GM18520 (cell line): ENCODE results near the gene DHX9.

ENCODE experiments used
- ATAC-seq: cut with Tn5 transposase; IDR thresholded peaks from one replicate; pipeline ENCODE4 v1.9.1; 2021; ENCODE audit not compliant: unreplicated experiment

Gene DHX9

GRCh38 chr1:182839209-182840066 is at the start of gene DHX9:
Gene DHX9, plus strand, starts transcription at chr1:182839347. Its CDS starts 3,220 bp downstream, at chr1:182842567.
- peak; percentile 59 for ATAC-seq

DNA sequence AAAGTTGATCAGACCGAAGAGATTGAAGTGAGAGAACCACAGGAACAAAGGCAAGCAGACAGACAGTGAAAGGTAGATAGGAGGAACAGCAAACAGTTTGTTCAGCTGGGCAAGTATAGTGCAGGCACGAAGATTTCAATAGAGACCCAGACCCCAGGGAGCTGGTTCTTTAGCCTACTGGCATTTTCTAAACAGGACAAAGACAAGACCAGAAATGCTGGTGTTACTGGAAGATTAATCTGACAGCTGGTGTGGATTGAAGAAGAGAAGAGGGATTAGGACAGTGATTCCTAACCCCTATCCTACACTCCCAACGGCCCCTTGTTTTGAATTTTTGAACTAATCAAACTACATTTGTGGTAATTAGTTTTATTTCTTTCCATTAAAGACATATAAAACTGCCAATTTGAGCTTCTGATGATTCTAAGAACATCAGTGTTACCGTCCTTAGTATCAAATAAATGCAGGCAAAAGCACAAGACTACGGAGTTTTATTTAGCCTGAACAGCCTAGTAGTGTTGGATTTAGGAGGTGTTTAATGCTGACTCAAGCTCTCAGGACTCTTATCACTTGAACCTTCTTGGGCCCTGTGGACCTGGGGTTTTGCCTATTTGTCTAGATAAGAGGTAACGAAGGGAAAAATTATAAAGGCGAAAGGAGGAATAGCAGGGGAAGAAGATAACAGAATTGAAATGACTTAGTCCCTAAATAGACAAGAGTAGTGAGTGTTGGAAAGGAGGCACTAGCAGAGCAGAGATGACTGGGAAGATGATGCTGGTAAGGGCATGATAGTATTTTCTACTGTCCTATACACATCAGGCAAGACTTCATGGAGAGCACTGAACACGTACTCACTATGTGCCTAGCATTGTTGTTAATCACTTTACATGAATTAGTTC is 47.6 kb upstream of the DHX9 start:
- no peak for ATAC-seq

DNA sequence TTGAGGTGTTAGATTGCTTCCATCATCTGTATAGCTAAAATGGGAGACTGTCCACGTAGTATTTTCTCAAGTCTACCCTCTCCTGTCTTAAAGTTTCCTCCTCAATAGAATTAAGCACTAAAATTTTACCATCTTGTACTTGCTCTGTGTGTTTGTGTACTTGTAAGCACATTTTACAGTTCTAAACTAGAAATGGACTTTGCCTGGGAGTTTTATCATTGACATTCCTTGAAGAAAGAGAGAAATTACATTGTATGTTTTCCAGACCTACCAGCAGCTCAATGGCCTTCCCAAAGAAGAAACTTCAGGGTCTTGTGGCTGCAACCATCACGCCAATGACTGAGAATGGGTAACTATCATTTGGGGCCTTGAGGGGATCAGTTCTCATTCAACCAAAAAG is 45.1 kb upstream of the DHX9 start:
- no peak for ATAC-seq

DNA sequence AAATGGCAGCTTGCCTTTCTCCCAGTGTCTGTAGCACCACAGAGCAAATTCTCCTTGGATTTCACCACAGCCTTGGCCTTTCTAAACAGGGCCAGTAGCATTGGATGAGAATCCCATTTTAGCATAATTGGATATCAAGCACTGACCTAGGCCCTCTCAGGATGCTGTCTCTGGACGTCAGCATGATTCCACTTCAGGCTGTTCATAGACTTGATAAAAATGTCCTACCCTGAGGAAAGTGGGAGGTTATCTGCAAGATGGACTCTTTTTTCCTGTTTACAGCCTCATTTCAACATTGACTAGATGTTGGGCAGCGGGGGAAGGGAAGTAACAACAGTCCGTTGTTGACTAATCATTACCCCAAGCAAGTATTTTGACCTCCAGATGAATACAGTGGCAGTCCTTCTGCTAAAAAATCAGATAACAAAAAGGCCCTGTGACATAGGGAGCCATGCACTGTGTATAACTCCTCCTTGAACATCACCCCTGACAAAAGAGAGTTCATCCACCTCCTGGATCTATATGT is 44.4 kb upstream of the DHX9 start:
- no peak for ATAC-seq

DNA sequence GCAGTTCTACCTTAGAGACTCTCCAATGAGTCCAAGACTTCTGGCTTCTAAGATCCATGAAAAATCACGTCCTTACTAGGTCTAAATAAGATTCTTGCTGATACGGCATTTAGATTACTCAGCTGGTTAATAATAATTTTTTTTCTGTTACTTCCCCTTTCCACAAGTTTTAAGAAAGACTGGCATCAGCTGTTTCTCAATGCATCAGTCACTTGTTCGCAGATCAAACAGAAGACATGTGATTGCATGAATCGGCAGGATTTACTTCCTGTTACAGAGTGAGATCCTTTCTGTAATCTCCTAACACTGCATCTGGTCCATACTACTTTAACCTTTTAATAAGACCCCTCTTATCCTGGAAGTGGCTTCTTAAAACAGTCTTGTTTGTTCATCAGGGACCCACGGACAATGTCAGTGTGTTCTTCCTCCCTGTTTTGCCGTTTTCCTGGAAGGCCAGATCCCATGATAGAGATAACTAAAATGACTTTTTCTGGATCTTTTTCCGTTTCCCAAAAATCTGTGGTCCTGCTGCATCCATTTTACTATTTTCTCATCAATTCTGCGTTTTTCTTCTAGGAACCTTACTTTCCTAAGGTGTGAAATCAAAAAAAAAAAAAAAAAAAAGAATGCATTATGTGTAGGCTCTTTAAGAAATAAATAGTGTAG is 43.5 kb upstream of the DHX9 start:
- ATAC-seq = no peak

DNA sequence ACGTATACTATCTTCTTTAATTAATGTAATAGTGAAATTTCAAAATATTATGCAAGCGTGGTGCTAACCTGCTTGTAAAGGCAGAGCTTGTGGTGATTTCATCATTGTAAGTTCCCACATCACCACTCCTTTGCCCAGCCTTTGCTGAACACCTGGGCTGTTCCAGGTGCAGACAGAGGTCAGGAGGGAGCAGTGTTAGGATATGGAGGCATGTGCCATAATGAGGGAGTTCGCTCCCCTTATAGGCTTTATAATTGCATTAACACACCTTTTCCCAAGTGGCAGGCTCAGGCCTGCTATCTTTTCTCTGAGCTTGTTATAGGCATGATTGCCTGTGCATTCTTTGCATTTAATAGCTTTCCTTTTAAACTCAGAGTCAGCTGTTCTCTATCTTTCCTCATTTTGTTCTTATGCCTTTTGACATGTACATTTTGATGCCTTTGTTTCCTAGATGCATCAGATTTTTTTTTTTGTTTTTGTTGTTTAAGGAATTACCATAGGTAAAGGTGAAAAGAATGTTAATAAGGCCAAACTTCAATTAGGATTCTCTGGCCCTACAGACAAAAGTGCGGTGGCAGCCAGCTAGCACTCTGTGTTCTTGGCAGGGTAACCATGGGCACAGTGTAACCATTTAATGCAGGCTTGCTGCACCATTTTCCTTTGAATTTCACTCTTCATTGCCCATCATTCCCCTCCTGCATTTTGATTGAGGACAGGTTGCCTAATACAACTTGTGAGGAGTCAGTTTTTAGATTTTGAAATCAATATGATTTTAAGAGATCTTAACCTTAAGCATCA is 36.9 kb upstream of the DHX9 start:
- ATAC-seq = no peak

- ATAC-seq = no peak
Observed at GRCh38 chr1:182803846-182804245, 35.3 kb upstream of the DHX9 start.

GRCh38 chr1:182806015-182806678 is 33.0 kb upstream of the DHX9 start:
- no peak for ATAC-seq

- ATAC-seq = no peak
Observed at GRCh38 chr1:182807907-182808306, 31.2 kb upstream of the DHX9 start.

DNA sequence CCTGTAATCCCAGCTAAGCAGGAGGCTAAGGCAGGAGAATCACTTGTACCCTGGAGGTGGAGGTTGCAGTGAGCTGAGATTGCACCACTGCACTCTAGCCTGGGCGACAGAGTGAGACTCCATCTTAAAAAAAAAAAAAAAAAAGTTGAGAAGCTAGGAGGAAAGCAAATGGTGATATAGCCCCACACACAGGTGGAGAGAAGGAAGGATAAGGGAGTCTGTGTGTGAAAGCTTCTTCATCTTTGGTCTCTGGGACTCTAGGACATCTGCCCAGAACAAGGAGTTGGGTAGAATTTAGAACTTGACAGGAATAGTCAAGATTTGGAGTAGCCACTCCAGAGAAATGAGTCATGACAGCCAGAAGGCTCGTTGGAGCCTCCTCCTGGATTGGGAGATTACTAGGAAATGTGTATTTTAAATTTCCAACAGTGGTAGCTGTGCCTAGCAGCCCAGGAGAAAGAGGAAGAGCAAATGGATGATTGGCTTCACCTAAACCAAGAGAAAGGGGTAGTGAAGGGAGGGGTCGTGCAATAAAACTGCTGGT is 29.7 kb upstream of the DHX9 start:
- no peak for ATAC-seq

DNA sequence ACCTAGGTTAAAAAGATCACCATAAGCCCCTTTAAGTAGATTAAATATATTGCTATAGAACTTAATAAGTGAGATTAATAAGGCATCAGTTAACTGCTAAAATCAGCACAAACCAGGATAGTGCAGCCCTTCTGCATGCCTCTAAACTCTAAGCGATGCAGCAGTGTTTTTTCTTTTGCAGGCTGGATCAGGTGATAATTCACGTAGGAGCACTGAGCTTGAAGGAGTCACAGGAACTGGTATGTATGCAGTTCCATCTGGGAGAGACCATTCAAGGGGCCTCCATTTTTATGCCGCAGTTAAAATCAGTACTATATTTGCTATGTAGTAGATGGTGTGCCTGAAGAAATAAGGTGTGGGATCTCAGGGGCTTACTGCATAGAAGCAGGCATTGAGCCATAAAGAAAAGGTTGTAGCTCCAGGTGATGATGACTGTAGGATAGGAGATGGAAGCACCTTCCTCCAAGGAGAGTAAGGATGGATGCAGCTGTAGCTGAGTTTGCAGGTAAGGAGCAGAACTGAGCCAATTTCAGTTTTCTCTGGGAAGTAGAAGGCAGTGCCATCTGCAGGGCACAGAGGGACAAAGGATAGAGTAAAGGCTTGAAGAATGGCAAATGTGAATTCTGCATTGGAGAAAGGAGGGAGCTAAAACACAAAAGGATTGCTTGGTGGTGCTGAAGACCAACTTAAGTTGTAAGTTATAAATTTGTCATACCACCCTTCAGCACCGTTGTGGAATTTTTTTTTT is 27.0 kb upstream of the DHX9 start:
- no peak for ATAC-seq

- ATAC-seq = no peak
Observed at GRCh38 chr1:182816863-182817262, 22.3 kb upstream of the DHX9 start.

DNA sequence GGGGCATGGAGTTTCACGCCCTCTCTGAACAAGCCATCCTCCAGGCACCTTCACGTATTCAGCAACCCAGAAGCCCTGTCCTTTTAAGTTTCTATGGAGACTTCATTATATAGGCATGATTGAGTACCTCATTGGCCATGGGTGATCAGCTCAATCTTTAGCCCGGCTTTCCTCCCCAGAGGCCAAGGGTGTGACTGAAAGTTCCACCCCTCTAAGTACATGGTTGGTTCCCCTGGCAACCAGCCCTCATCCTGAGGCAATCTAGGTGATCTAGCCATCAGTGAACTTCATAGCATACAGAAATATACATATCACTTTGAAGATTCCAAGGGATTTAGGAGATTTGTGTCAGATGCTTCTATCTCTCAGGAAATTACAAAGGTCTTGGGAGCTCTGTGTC is 21.3 kb upstream of the DHX9 start:
- ATAC-seq = no peak

GRCh38 chr1:182823220-182823619 is 15.9 kb upstream of the DHX9 start:
- ATAC-seq = no peak

DNA sequence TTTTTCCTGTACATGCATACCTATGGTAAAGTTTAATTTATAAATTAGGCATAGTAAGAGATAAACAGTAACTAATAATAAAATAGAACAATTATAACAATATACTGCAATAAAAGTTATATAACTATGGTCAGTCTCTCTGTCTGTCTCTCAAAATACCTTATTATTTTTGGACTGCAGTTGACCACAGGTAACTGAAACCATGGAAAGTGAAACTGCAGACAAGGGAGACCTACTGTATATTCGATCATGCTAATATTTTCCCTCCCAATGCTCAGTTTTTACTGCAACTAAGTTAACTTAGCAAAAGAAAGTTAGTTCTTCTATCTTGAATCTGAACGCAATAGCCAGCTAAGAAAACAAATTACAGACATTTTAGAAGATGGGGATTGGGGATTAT is 12.3 kb upstream of the DHX9 start:
- ATAC-seq = no peak

DNA sequence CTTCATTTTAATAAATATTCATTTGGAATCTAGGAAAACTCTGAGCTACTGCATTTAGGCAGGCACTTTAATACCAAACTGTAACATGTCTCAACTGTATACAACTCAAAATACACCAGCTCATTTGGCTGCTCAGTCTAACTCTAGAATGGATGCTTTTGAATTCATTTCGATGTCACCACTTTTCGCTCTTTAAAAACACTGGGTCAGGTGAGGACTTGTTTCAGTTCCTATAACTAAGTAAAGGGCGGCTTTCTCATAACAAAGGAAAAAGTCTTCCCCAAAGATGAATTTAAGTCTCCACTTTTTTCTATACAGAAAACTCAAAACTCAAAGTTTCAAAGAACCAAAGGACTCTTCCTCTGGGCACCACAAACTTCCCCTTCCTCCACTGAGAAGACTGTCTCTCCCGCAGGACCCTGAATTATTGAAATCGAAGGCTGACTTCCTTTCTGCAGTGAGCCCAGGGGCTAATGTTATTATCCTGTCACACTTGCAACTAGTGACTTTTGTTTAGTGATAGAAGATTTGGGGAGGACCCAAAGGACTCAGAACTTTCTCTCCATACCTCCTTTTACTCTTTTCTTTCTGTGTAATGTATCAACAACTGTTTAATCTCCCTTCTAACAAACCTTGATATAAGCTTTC is 9.7 kb upstream of the DHX9 start:
- no peak for ATAC-seq

DNA sequence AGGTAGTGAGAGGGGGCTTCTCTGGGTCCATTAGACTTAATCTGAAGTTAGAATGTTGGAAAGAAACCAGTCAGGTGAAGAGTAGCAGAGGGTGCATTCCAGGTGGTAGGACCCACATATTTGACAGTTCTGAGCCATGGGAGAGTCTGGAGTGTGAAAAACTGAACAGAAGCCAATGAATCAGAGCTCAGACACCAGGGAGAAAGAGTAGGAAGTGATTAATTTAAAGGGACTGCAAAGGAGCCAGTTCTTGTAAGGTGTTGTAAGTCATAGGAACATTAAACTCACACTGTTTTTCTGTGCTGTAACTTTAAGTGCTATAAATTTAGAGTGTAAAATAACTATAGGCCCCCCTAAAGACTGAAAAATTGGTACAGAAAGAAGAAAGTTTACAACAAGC is 5.9 kb upstream of the DHX9 start:
- no peak for ATAC-seq

- no peak for ATAC-seq
Observed at GRCh38 chr1:182834326-182834725, 4.8 kb upstream of the DHX9 start.
